ENCODE results near the gene TBC1D5.

TBC1D5 gene

GRCh38 chr3:17187589-17188184, 554.7 kb downstream of the TBC1D5 start:
- no peak for DNase-seq (ENCODE audit: low read depth in 2 of 2, low spot score in 1 of 2)

- DNase-seq (ENCODE audit: low read depth in 2 of 2, low spot score in 1 of 2) = no peak
Measured at GRCh38 chr3:17183951-17184550, 558.4 kb downstream of the TBC1D5 start.

- DNase-seq (ENCODE audit: low read depth in 2 of 2, low spot score in 1 of 2) = no peak
Measured at GRCh38 chr3:17182166-17182565, 560.3 kb downstream of the TBC1D5 start.

GRCh38 chr3:17181413-17181907, 561.0 kb downstream of the TBC1D5 start:
- no peak for DNase-seq (ENCODE audit: low read depth in 2 of 2, low spot score in 1 of 2)

GRCh38 chr3:17179381-17180205, 562.8 kb downstream of the TBC1D5 start:
- no peak for DNase-seq (ENCODE audit: low read depth in 2 of 2, low spot score in 1 of 2)

- DNase-seq (ENCODE audit: low read depth in 2 of 2, low spot score in 1 of 2) = no peak
Measured at GRCh38 chr3:17176757-17177156, 565.7 kb downstream of the TBC1D5 start.

- no peak for DNase-seq (ENCODE audit: low read depth in 2 of 2, low spot score in 1 of 2)
Measured at GRCh38 chr3:17175187-17175807, 567.1 kb downstream of the TBC1D5 start.

GRCh38 chr3:17166369-17166768, 576.1 kb downstream of the TBC1D5 start:
- DNase-seq (ENCODE audit: low read depth in 2 of 2, low spot score in 1 of 2) = no peak

GRCh38 chr3:17162116-17162515, 580.3 kb downstream of the TBC1D5 start:
- DNase-seq (ENCODE audit: low read depth in 2 of 2, low spot score in 1 of 2) = no peak

- DNase-seq (ENCODE audit: low read depth in 2 of 2, low spot score in 1 of 2) = no peak
Measured at GRCh38 chr3:17160597-17160996, 581.8 kb downstream of the TBC1D5 start.

- no peak for DNase-seq (ENCODE audit: low read depth in 2 of 2, low spot score in 1 of 2)
Measured at GRCh38 chr3:17158941-17159682, 583.3 kb downstream of the TBC1D5 start.

- no peak for DNase-seq (ENCODE audit: low read depth in 2 of 2, low spot score in 1 of 2)
Measured at GRCh38 chr3:17157713-17158112, 584.7 kb downstream of the TBC1D5 start.

- DNase-seq (ENCODE audit: low read depth in 2 of 2, low spot score in 1 of 2) = no peak
Measured at GRCh38 chr3:17156864-17157263, 585.6 kb downstream of the TBC1D5 start.

- no peak for DNase-seq (ENCODE audit: low read depth in 2 of 2, low spot score in 1 of 2)
Measured at GRCh38 chr3:17155951-17156350, 586.5 kb downstream of the TBC1D5 start.

- DNase-seq (ENCODE audit: low read depth in 2 of 2, low spot score in 1 of 2) = no peak
Measured at GRCh38 chr3:17154941-17155340, 587.5 kb downstream of the TBC1D5 start.

- DNase-seq (ENCODE audit: low read depth in 2 of 2, low spot score in 1 of 2) = no peak
Measured at GRCh38 chr3:17154221-17154620, 588.2 kb downstream of the TBC1D5 start.

GRCh38 chr3:17153209-17153608, 589.2 kb downstream of the TBC1D5 start:
- no peak for DNase-seq (ENCODE audit: low read depth in 2 of 2, low spot score in 1 of 2)

- peak; percentile 61 to 64 for DNase-seq (ENCODE audit: low read depth in 2 of 2, low spot score in 1 of 2)
Measured at GRCh38 chr3:17151598-17152373, 590.6 kb downstream of the TBC1D5 start.

- DNase-seq (ENCODE audit: low read depth in 2 of 2, low spot score in 1 of 2) = no peak
Measured at GRCh38 chr3:17149076-17149475, 593.4 kb downstream of the TBC1D5 start.

- DNase-seq (ENCODE audit: low read depth in 2 of 2, low spot score in 1 of 2) = no peak
Measured at GRCh38 chr3:17144665-17144993, 597.8 kb downstream of the TBC1D5 start.
